DND-41 (cell line): ENCODE results near the gene MEIS3.

Source experiments
- CTCF ChIP-seq: IDR thresholded peaks from 2 replicates; pipeline ENCODE4 v1.5.1; 2012; ENCODE audit warnings: borderline replicate concordance, low read length, moderate library complexity, mild to moderate bottlenecking; ENCODE audit not compliant: poor library complexity, severe bottlenecking; ENCODE audit errors: extremely low read depth
- EZH2 ChIP-seq: IDR thresholded peaks from 3 replicates; pipeline ENCODE4 v1.6.1; 2012; ENCODE audit warnings: borderline replicate concordance, low read depth, mild to moderate bottlenecking, moderate library complexity, low read length, inconsistent platforms; ENCODE audit not compliant: severe bottlenecking

GRCh38 chr19:47417107-47417745, 2.1 kb downstream of the MEIS3 start:
- TF ChIP-seq CTCF: no peak
- no peak for TF ChIP-seq EZH2
